SU-DHL-6 (cell line): ENCODE results near the gene PLXDC2.
"Not testable (repeated sequence)": the region's sequence is repeated elsewhere in the genome, so short reads cannot be mapped to it uniquely, and the experiment has no call there.

ENCODE experiments used
- H2AFZ ChIP-seq: fragments of 200-600 bp; sonication (generic); 2 replicates; pipeline ENCODE4 v1.6.1; 2014; ENCODE audit warnings: low read depth, mild to moderate bottlenecking, moderate library complexity, mixed read lengths, antibody characterized with exemption, low read length; ENCODE audit not compliant: severe bottlenecking
- H3F3A ChIP-seq: fragments of 200-600 bp; shearing (Covaris generic); 2 replicates; pipeline ENCODE4 v1.6.0; 2016; ENCODE audit warnings: antibody characterized with exemption, mild to moderate bottlenecking; ENCODE audit not compliant: insufficient read depth
- H3K27ac ChIP-seq: fragments of 200-600 bp; sonication (generic); 2 replicates; pipeline ENCODE4 v1.5.1; 2016; ENCODE audit warnings: low read depth, mild to moderate bottlenecking, low read length, moderate library complexity, mixed read lengths
- H3K27me3 ChIP-seq: fragments of 200-600 bp; sonication (generic), shearing (Covaris generic); 2 replicates; pipeline ENCODE4 v1.6.0; 2014; ENCODE audit warnings: mild to moderate bottlenecking, low read length
- H3K36me3 ChIP-seq: fragments of 200-600 bp; sonication (generic); 2 replicates; pipeline ENCODE4 v1.6.1; 2014; ENCODE audit warnings: mild to moderate bottlenecking, low read length, mixed read lengths
- H3K4me2 ChIP-seq: fragments of 300-600, 200-600 bp; shearing (Covaris generic), sonication (generic); 2 replicates; pipeline ENCODE4 v1.6.0; 2014; ENCODE audit warnings: low read length, low read depth, mild to moderate bottlenecking; ENCODE audit not compliant: poor library complexity, severe bottlenecking
- H3K4me3 ChIP-seq: fragments of 200-600 bp; sonication (generic); 2 replicates; pipeline ENCODE4 v1.5.1; 2014; ENCODE audit warnings: antibody characterized with exemption, low read length, mild to moderate bottlenecking, mixed read lengths; ENCODE audit not compliant: insufficient read depth, poor library complexity, severe bottlenecking
- H3K79me2 ChIP-seq: fragments of 200-600 bp; sonication (generic); 2 replicates; pipeline ENCODE4 v1.6.1; 2014; ENCODE audit warnings: mild to moderate bottlenecking, low read length, moderate library complexity; ENCODE audit not compliant: insufficient read depth
- H3K9ac ChIP-seq: fragments of 200-600 bp; sonication (generic); 2 replicates; pipeline ENCODE4 v1.7.0; 2014; ENCODE audit warnings: mild to moderate bottlenecking, low read length
- H3K9me2 ChIP-seq: fragments of 200-600 bp; sonication (generic); replicated peaks from 2 replicates; pipeline ENCODE4 v1.6.1; 2014; ENCODE audit warnings: low read length; ENCODE audit not compliant: insufficient read depth
- H3K9me3 ChIP-seq: fragments of 200-600 bp; sonication (generic); 2 replicates; pipeline ENCODE4 v1.6.1; 2014; ENCODE audit warnings: low read length, mixed read lengths; ENCODE audit not compliant: insufficient read depth
- H4K20me1 ChIP-seq: fragments of 200-600 bp; sonication (generic); 2 replicates; pipeline ENCODE4 v1.6.1; 2014; ENCODE audit warnings: low read depth, mild to moderate bottlenecking, antibody characterized with exemption, low read length, moderate library complexity, mixed read lengths
- CTCF ChIP-seq: fragments of 200-600 bp; sonication (generic); IDR thresholded peaks from one replicate; pipeline ENCODE4 v1.5.1; 2017; ENCODE audit warnings: antibody characterized with exemption, mild to moderate bottlenecking, low read length, moderate library complexity; ENCODE audit not compliant: insufficient read depth, poor library complexity, severe bottlenecking
- EZH2phosphoT487 ChIP-seq: fragments of 200-600 bp; sonication (generic), shearing (Covaris generic); conservative IDR thresholded peaks from 2 replicates; pipeline ENCODE4 v1.6.1; 2018; ENCODE audit warnings: mild to moderate bottlenecking, antibody characterized with exemption, low read length, moderate library complexity, mixed read lengths

Gene PLXDC2

GRCh38 chr10:19816411-19817230 lies at the start of gene PLXDC2:
PLXDC2 (plus strand) TSS chr10:19816432.
- H3K4me3 ChIP-seq: no peak within 1 kb of the TSS
- H2AFZ ChIP-seq: no peak within 1 kb of the TSS
- no peaks in the 10 kb centered on the region for H3K9me3 ChIP-seq
- H3K27me3 ChIP-seq: no peaks in the 10 kb centered on the region
- H3K27ac ChIP-seq: no peak within 1 kb of the TSS
- no peaks in the 10 kb centered on the region for H4K20me1 ChIP-seq
- no peak for TF ChIP-seq CTCF
- no peak for TF ChIP-seq EZH2phosphoT487
- no peaks in the 10 kb centered on the region for H3K36me3 ChIP-seq
- no peak within 1 kb of the TSS for H3K4me2 ChIP-seq
- no peaks in the 10 kb centered on the region for H3K79me2 ChIP-seq
- no peaks in the 10 kb centered on the region for H3K9me2 ChIP-seq
- H3K9ac ChIP-seq: no peak within 1 kb of the TSS
- no peaks in the 10 kb centered on the region for H3F3A ChIP-seq

- no peak overlapping the region for H2AFZ ChIP-seq
- no peaks in the 10 kb centered on the region for H4K20me1 ChIP-seq
- H3K4me3 ChIP-seq: no peak overlapping the region
- H3K9ac ChIP-seq: no peak overlapping the region
- no peaks in the 10 kb centered on the region for H3K9me2 ChIP-seq
- no peaks in the 10 kb centered on the region for H3K9me3 ChIP-seq
- H3F3A ChIP-seq: no peaks in the 10 kb centered on the region
- no peak overlapping the region for H3K4me2 ChIP-seq
- no peaks in the 10 kb centered on the region for H3K36me3 ChIP-seq
- H3K27me3 ChIP-seq: no peaks in the 10 kb centered on the region
- no peak overlapping the region for H3K27ac ChIP-seq
- TF ChIP-seq EZH2phosphoT487 (no peak), CTCF (no peak)
- no peaks in the 10 kb centered on the region for H3K79me2 ChIP-seq
Observed at GRCh38 chr10:19767876-19768275, 48.4 kb upstream of the PLXDC2 start.

GRCh38 chr10:19769826-19770225 lies 46.4 kb upstream of the PLXDC2 start:
- H2AFZ ChIP-seq, H3K9ac ChIP-seq, H3K27ac ChIP-seq, H4K20me1 ChIP-seq, H3K4me2 ChIP-seq, H3K27me3 ChIP-seq, H3K9me2 ChIP-seq, H3K4me3 ChIP-seq, H3F3A ChIP-seq, H3K79me2 ChIP-seq, H3K36me3 ChIP-seq, H3K9me3 ChIP-seq: not testable (repeated sequence)

GRCh38 chr10:19772972-19773371 lies 43.3 kb upstream of the PLXDC2 start:
- no peak overlapping the region for H3K9ac ChIP-seq
- H3K36me3 ChIP-seq: no peaks in the 10 kb centered on the region
- no peaks in the 10 kb centered on the region for H3F3A ChIP-seq
- H3K27me3 ChIP-seq: no peaks in the 10 kb centered on the region
- no peak overlapping the region for H3K4me2 ChIP-seq
- H3K4me3 ChIP-seq: no peak overlapping the region
- no peaks in the 10 kb centered on the region for H3K9me2 ChIP-seq
- no peaks in the 10 kb centered on the region for H3K79me2 ChIP-seq
- no peak overlapping the region for H3K27ac ChIP-seq
- H2AFZ ChIP-seq: no peak overlapping the region
- H4K20me1 ChIP-seq: no peaks in the 10 kb centered on the region
- no peaks in the 10 kb centered on the region for H3K9me3 ChIP-seq
- no peak for TF ChIP-seq EZH2phosphoT487
- TF ChIP-seq CTCF: no peak
